ENCODE data around the gene CMTM6.

Gene CMTM6

DNA sequence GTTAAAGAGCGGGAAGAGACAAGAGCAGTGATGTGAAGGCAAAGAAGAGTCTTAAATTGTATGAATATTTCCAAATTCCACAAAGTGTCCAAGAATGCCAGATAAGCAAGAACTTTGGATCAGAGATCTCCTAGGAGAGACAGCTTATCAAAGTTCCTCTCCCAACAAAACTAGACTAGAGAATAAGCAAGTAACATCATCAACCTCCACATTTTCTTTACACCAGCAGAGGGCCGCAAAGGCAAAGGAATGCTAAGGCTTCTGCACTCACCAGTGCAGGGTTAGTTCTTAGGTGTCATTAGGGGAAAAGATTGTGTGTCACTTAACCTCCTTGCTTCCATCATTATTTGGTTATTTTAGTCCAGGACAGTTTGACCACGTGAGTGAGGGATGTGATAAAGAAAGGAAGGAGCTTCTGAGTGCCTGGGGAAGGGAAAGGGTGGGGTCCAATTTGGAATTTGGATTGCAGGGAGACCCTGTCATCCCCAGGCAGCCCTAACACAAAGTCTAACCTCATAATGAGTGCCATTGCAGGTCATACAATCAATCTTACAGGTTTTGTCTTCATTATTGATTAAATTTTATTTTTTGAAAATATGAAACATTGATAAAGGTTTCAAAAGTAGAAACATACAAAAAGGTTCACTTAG, 7.5 kb upstream of the CMTM6 start:
- no peaks in the 10 kb centered on the region for H3K4me1 ChIP-seq (ENCODE audit: insufficient read depth, poor library complexity, severe bottlenecking)

DNA sequence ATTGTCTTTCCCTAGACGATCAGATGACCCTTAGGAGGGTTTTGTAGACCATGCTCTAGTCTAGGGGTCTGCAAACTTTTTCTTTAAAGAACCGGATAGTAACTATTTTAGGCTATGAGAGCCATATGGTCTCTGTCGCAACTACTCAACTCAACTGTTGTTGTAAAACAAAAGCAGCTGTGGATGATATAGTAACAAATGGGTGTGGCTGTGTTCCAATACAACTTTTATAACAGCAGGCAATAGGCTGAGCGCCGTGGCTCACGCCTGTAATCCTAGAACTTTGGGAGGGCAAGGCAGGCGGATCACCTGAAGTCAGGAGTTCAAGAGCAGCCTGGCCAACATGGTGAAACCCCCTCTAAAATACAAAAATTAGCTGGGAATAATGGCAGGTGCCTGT, 6.1 kb upstream of the CMTM6 start:
- H3K4me3 ChIP-seq (ENCODE audit: severe bottlenecking): no peak overlapping the region
- TF ChIP-seq, protein P1, sequence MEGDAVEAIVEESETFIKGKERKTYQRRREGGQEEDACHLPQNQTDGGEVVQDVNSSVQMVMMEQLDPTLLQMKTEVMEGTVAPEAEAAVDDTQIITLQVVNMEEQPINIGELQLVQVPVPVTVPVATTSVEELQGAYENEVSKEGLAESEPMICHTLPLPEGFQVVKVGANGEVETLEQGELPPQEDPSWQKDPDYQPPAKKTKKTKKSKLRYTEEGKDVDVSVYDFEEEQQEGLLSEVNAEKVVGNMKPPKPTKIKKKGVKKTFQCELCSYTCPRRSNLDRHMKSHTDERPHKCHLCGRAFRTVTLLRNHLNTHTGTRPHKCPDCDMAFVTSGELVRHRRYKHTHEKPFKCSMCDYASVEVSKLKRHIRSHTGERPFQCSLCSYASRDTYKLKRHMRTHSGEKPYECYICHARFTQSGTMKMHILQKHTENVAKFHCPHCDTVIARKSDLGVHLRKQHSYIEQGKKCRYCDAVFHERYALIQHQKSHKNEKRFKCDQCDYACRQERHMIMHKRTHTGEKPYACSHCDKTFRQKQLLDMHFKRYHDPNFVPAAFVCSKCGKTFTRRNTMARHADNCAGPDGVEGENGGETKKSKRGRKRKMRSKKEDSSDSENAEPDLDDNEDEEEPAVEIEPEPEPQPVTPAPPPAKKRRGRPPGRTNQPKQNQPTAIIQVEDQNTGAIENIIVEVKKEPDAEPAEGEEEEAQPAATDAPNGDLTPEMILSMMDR (IDR thresholded peaks at IDR 0.05; ENCODE audit: poor library complexity, severe bottlenecking): no peak
- H3K27ac ChIP-seq (ENCODE audit: poor library complexity, severe bottlenecking): no peak overlapping the region
- no peaks in the 10 kb centered on the region for H3K4me1 ChIP-seq (ENCODE audit: insufficient read depth, poor library complexity, severe bottlenecking)
- H3K27me3 ChIP-seq (ENCODE audit: insufficient read depth, poor library complexity, severe bottlenecking): no peaks in the 10 kb centered on the region
- H3K36me3 ChIP-seq (ENCODE audit: low read depth): no peaks in the 10 kb centered on the region
- ATAC-seq (ENCODE audit: low read depth) (no peak), DNase-seq (ENCODE audit: low spot score) (no peak)
- no peaks in the 10 kb centered on the region for H3K9me3 ChIP-seq (ENCODE audit: severe bottlenecking)

More for the DNA sequence above, 7.5 kb upstream of the CMTM6 start:
- no peak overlapping the region for H3K4me3 ChIP-seq (ENCODE audit: severe bottlenecking)
- ATAC-seq (ENCODE audit: low read depth) (peak; percentile 94), DNase-seq (ENCODE audit: low spot score) (no peak)
- H3K9me3 ChIP-seq (ENCODE audit: severe bottlenecking): peaks cover 2% of the 10 kb centered on the region
- no peaks in the 10 kb centered on the region for H3K27me3 ChIP-seq (ENCODE audit: insufficient read depth, poor library complexity, severe bottlenecking)
- H3K36me3 ChIP-seq (ENCODE audit: low read depth): no peaks in the 10 kb centered on the region
- TF ChIP-seq, protein P1 (IDR thresholded peaks at IDR 0.05; ENCODE audit: poor library complexity, severe bottlenecking): peak; percentile 86
- no peak overlapping the region for H3K27ac ChIP-seq (ENCODE audit: poor library complexity, severe bottlenecking)

DNA sequence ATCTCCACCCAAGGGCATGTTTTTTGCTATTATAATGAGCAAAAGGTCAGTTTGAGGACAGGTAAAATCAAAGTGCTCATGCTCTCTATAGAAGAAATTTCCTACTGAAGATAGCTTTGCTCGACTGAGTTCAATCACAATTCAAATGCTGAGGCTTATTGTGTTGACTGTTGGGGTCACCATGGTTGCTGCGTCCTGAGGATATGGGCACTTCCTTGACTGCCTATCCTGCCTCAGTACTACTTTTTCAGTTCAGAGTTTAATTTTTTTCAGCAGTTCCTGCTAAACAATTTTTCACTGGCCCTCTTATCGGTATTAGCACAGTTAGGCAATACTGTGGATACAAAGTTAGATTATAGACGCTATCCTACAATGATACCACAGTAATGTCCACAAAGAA, 3.8 kb upstream of the CMTM6 start:
- TF ChIP-seq, protein P1 (IDR thresholded peaks at IDR 0.05; ENCODE audit: poor library complexity, severe bottlenecking): no peak
- Histone ChIP-seq H3K4me1 (ENCODE audit: insufficient read depth, poor library complexity, severe bottlenecking) (no peaks in the 10 kb centered on the region), H3K36me3 (ENCODE audit: low read depth) (no peaks in the 10 kb centered on the region), H3K27me3 (ENCODE audit: insufficient read depth, poor library complexity, severe bottlenecking) (no peaks in the 10 kb centered on the region), H3K9me3 (ENCODE audit: severe bottlenecking) (no peaks in the 10 kb centered on the region), H3K27ac (ENCODE audit: poor library complexity, severe bottlenecking) (no peak overlapping the region), H3K4me3 (ENCODE audit: severe bottlenecking) (no peak overlapping the region)
- DNase-seq (ENCODE audit: low spot score): no peak
- ATAC-seq (ENCODE audit: low read depth): no peak

DNA sequence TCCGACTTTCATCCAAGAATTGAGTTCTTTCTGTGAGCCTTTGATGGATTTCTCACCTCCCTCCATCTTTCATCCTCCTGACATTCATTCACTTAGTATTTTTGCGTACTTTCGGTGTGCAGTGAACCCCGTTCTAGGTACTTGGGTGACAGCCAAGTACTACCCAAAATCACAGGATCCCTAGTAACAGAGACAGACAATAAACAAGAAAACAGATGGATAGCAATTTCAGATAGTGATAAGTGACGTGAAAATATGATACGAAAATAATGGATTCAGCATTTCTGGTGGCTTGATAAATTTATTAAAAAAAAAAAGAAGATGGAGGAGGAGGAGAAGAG, 264 bp upstream of the CMTM6 start:
- Histone ChIP-seq H3K9me3 (ENCODE audit: severe bottlenecking) (no peaks in the 10 kb centered on the region), H3K4me1 (ENCODE audit: insufficient read depth, poor library complexity, severe bottlenecking) (no peaks in the 10 kb centered on the region), H3K4me3 (ENCODE audit: severe bottlenecking) (peak overlapping the region; percentile 71), H3K36me3 (ENCODE audit: low read depth) (no peaks in the 10 kb centered on the region), H3K27ac (ENCODE audit: poor library complexity, severe bottlenecking) (peak overlapping the region; percentile 59), H3K27me3 (ENCODE audit: insufficient read depth, poor library complexity, severe bottlenecking) (no peaks in the 10 kb centered on the region)
- TF ChIP-seq, protein P1 (IDR thresholded peaks at IDR 0.05; ENCODE audit: poor library complexity, severe bottlenecking): no peak
- DNase-seq (ENCODE audit: low spot score) (no peak), ATAC-seq (ENCODE audit: low read depth) (no peak)

DNA sequence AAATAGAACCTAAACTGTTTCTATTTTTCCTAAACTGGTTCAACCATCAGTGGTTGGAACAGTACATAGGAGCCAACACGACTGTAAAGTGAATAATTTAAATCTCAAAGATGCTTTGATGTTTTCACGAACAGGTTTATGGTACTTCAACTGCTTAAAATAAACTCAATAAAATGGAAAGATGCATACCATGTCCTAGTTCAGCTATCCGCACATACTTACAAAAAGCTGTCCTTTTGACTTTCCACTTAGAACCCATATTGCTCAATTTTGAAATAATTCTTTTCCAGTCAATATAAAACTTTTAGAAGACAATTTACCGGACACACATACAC, 902 bp downstream of the CMTM6 start:
- Histone ChIP-seq H3K27ac (ENCODE audit: poor library complexity, severe bottlenecking) (peak overlapping the region; percentile 59), H3K4me1 (ENCODE audit: insufficient read depth, poor library complexity, severe bottlenecking) (no peaks in the 10 kb centered on the region), H3K4me3 (ENCODE audit: severe bottlenecking) (peak overlapping the region; percentile 71), H3K27me3 (ENCODE audit: insufficient read depth, poor library complexity, severe bottlenecking) (no peaks in the 10 kb centered on the region), H3K9me3 (ENCODE audit: severe bottlenecking) (no peaks in the 10 kb centered on the region), H3K36me3 (ENCODE audit: low read depth) (no peaks in the 10 kb centered on the region)
- TF ChIP-seq, protein P1 (IDR thresholded peaks at IDR 0.05; ENCODE audit: poor library complexity, severe bottlenecking): no peak
- ATAC-seq (ENCODE audit: low read depth) (no peak), DNase-seq (ENCODE audit: low spot score) (no peak)

Data from RWPE2 (cell line).